Measurements from ENCODE around the gene TMEM158.
A peak's percentile ranks its signal among the peaks of the same experiment; 100 is the strongest.

TMEM158 gene

GRCh38 chr3:45234250-45234649 is 8.2 kb upstream of the TMEM158 start:
- DNase-seq (ENCODE audit: low read depth, low spot score), result no peak

GRCh38 chr3:45232521-45232920 is 6.4 kb upstream of the TMEM158 start:
- no peak for DNase-seq (ENCODE audit: low read depth, low spot score)

DNA sequence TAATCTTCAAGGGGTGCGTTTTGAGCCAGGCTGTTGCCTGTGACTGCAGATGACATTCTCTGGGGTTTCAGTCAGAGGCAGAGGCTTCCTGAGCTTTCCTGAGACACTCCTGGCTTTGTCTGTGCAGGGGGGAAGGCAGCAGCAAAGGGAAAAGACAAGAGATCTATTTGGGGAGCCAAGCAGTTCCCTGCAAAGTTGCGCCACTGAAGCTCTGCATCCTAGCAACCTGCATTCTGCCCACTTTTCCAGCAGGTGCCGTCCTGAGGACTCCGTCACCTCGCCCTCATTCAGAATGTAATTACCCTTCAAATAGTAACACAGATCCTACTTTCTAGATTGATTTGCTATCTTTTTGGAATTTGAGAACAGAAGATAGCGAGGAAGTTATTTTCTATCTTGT is 1.9 kb upstream of the TMEM158 start:
- no peak for DNase-seq (ENCODE audit: low read depth, low spot score)

GRCh38 chr3:45227071-45227820 is 1.2 kb upstream of the TMEM158 start:
- DNase-seq (ENCODE audit: low read depth, low spot score), result no peak

DNA sequence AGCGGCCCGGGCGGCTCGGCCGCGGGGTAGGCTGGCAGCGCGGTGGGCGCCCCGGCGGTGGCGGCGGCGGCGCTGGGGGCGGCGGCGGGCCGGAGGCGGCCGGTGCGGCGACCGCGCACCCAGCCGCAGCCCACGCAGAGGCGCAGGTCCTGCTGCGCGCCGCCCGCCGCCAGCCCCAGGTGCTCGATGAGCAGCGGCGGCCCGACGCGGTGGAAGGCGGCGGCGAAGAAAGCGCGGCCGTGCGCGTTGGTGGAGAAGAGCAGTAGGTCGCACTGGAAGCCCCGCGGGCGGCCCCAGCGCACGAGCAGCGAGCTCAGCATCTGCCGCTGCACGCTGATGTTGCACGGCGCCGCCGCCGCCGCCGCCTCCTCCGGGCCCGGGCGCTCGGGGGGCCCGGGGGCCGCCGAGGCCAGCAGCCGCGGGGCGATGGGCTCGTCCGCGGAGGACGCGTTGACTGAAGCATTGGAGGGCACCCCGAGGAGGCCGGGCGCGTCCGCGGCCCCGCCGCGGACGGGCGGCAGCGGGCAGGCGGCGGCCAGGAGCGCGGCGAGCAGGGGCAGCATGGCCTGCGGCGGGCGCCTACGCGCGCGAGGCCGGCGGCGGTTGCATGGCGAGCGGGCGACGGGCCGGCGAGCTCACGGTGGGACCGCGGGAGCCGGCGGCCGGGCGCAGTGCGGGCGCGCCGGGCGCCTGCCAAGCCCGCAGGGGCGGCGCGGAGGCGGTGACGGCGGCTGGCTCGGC is 452 bp downstream of the TMEM158 start:
- DNase-seq (ENCODE audit: low read depth, low spot score), result no peak

- peak; percentile 89 for DNase-seq (ENCODE audit: low read depth, low spot score)
Measured at GRCh38 chr3:45224824-45225464, 1.1 kb downstream of the TMEM158 start.

DNA sequence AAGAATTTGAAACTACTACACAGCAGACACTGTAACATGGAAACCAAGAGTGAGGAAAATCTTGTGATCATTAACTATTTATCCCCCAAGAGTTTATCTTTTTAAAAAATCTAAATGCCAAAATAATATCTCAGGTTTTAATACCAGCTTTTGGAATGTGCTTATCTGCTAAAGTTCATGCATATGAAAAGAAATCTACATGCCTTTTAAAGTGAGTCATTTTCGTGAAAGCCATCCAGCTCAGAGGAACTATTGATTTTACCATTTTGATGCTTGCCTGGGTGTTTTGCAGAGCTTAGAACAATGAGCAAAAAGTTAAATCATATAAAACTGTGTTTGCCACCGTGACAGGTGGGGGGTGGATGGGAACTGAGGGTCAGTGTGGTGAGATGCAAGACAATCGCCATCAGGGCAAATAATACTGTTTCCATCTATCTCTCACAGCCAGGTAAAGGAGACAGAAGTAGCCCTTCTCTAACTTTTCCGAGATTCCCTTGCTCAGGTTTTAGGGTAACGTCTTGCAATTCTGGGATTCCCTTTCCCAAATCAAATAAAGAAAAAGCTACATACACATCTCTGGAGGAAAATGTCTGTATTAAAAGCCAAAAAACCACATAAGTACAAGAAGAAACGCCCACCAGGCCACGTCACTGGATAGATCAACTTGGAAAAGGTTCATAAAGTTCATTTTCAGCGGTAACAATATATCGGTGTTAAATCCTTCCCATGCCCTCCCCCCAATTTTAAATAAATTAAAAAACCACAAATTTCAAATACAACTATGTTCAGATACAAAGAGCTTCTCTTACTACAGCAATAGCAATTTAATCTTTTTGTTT is 2.0 kb downstream of the TMEM158 start:
- DNase-seq (ENCODE audit: low read depth, low spot score), result no peak

GRCh38 chr3:45219694-45220093 is 6.4 kb downstream of the TMEM158 start:
- DNase-seq (ENCODE audit: low read depth, low spot score), result no peak

- DNase-seq (ENCODE audit: low read depth, low spot score), result peak; percentile 42
Measured at GRCh38 chr3:45218578-45219390, 7.3 kb downstream of the TMEM158 start.

DNA sequence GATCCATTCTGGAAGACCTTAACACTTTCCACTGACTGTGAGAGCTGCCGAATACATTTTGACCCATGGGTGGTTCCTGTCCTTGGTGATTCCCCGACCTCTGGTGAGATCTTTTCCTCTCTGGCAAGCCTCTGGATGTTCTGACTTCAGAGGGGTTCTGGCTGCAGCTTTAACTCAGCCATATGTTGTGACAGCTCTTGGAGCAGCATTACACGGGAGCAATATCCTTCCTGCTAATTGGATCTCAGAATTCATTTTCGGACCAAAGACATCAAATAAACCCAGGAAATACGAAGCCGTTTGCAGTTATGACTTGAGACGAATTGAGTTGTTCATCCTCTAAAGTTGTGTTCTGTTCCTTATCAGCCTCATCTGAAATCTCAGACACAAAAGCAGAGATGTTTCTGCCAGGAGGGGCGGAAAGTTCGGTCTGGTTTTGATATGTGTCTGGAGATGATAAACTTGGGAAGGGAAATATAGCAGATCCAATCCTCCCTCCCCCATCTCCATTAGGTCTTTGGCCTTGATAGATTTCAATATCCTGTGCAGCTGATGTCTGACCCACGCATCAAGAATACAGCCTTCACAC is 10.0 kb downstream of the TMEM158 start:
- DNase-seq (ENCODE audit: low read depth, low spot score), result no peak

- DNase-seq (ENCODE audit: low read depth, low spot score), result no peak
Measured at GRCh38 chr3:45215466-45215865, 10.6 kb downstream of the TMEM158 start.

DNA sequence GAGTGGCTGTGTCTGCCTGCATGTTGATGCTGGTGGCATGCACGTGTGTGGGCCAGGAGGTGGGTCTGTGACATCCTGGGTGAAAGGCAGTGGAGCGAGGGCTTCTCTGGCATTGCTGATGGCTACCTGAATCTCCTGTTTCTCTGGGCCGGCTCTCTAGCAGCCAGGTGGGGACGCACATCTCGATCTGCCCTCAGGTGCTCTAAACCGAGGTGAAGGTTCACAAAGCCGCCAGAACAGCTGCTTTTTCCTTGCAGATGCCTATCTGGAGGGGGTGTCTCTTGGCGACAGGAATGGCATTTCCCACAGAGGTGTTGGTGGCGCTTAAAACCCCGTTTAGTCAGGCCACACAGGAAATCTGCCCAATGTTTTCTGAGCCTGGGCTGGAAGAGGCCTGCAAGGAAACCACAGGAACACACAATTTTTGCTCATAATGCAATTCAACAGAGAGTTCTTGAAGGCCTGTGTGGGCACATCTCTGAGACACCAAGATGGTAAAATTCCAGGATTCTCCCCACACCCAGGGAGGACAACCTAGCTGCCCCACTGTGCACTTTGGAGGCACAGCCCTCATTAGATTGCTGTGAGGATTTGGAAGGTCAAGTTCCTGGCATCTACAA is 11.9 kb downstream of the TMEM158 start:
- DNase-seq (ENCODE audit: low read depth, low spot score), result peak; percentile 44

- no peak for DNase-seq (ENCODE audit: low read depth, low spot score)
Measured at GRCh38 chr3:45212095-45212468, 14.0 kb downstream of the TMEM158 start.

DNA sequence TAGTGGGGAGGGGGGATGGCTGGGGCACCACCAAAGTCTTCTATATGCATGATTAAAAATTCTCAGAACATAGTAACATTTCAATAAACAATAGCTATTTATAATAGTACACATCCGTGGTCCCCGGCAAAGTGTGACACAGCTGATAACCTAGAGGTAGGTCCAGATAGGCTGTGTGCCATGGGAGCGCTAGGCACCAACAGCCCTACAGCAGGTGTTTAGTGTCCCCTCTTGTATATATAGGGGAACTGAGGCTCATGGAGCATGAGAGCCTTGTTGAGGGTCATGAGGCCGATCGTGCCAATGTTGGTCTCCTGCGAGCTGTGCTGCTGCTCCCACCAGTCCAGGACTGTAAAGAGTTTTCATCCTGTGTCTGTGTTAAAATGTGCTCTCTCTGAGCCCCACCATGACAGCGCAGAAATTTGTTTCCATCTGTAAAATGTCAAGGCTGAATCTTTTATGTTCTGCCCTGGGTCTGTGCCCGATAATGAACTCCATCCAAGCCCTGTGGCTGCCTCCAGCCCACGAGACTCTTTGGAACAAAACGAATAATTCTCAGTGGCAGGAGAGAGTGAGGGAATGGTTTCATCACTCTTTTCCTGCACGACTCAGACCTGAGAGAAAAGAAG is 14.5 kb downstream of the TMEM158 start:
- DNase-seq (ENCODE audit: low read depth, low spot score), result no peak

GRCh38 chr3:45210308-45211041 is 15.6 kb downstream of the TMEM158 start:
- peak; percentile 91 for DNase-seq (ENCODE audit: low read depth, low spot score)

DNA sequence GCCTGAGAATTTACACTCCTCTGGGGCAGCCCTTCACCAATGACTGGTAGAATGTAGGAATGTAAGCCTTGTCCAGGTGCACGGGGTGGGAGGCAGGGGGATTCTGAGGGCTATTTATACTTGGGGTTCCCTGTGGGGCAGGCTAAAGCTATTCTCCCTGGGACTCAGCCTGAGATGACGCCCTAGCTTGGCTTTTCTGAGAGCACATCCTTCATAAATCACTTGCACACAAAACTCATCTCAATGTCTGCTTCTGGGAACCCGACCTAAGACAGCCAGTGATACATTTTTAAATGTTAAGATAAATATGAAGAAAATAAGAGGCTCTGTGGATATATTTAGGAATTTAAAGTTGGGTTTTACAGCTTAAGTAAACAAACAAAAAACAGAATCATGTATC is 16.6 kb downstream of the TMEM158 start:
- DNase-seq (ENCODE audit: low read depth, low spot score), result no peak

GRCh38 chr3:45208586-45208985 is 17.5 kb downstream of the TMEM158 start:
- no peak for DNase-seq (ENCODE audit: low read depth, low spot score)

DNA sequence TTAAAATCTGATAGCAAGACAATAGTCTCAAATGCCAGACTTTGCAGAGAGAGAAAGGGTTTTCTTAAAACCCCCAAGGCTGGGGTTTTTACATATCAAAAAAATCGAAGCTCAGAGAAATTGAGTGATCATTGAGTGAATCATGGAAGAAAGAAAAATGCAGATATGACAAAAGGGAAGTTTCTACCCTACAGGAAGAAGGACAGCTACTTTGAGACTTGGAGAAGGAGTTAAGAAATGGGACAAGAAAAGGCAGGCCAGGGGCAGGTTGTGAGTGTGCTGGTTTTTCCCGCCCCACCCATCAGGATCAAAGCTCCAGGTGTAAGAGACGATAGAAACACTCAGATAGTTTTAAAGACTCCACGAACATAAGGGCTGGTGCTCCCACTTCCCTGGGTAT is 18.6 kb downstream of the TMEM158 start:
- DNase-seq (ENCODE audit: low read depth, low spot score), result no peak

DNA sequence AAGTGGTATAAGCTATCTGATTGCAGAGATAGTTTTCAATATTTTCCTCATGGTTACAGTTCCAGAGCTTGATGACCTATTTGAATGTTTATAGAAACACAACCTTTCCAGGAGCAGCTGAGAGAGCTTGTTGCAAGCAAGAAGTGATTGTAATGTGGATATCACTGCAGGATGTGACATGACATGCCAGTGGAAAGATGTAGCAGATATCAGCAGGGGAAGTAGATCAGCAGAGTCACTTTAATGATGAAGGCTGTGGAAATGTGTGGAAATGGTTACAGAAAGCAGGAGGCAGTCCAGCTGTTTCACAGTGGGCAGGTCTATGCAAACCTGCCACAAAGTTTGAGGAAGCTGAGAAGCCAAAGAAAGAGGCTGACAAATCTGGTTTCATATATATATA is 21.0 kb downstream of the TMEM158 start:
- no peak for DNase-seq (ENCODE audit: low read depth, low spot score)
